Testis (tissue), 5 donors: Measurements from ENCODE around the gene CREB3L4. TPM values are rescaled to one million over a fixed set of nuclear protein-coding genes. Genes with fewer than 3 reads are reported as not detected.
A peak's percentile ranks its signal among the peaks of the same experiment; 100 is the strongest.

Experiments
- DNase-seq: peaks from one replicate; pipeline ENCODE4 v3.0.0-alpha.2; 2019
- H3K27ac ChIP-seq, 2 donors: fragments of 200-600 bp; sonication (generic); one replicate each; pipeline ENCODE4 v1.5.1; 2019
- H3K27me3 ChIP-seq: fragments of 200-600 bp; sonication (generic); one replicate; pipeline ENCODE4 v1.5.1; 2019
- H3K36me3 ChIP-seq: fragments of 200-600 bp; sonication (generic); one replicate; pipeline ENCODE4 v1.5.1; 2017; ENCODE audit warnings: low read depth; ENCODE audit errors: missing control alignments
- H3K4me1 ChIP-seq: fragments of 200-600 bp; sonication (generic); one replicate; pipeline ENCODE4 v1.5.1; 2019
- H3K4me3 ChIP-seq, 2 donors: fragments of 200-600 bp; sonication (generic); one replicate each; pipeline ENCODE4 v1.5.1; 2017 to 2019
- H3K9me3 ChIP-seq: fragments of 200-600 bp; sonication (generic); one replicate; pipeline ENCODE4 v1.5.1; 2017
- POLR2A ChIP-seq: fragments of 450-650 bp; IDR thresholded peaks from one replicate; pipeline ENCODE4 v1.6.1; 2017; ENCODE audit warnings: antibody characterized with exemption, mild to moderate bottlenecking, moderate library complexity
- WGBS, 2 donors: methylation state at CpG; one replicate each; pipeline ENCODE4 v1.1.5; 2018; 5-methylcytosine and 5-hydroxymethylcytosine counted together
- intact Hi-C: fragments of 100-400 bp; cut with DNase I; formaldehyde crosslinking; loops from one replicate; pipeline ENCODE4 v1.15.1; 2023; ENCODE audit warnings: low total_unique reads
- long read RNA-seq, 2 donors: transcript quantifications; one replicate each; lab custom pipeline, GENCODE V29; 2026
- polyA plus RNA-seq: library from polyadenylated mRNA; stranded (reverse); fragments of 350-450 nt; fragmentation: Illumina TruSeq; extraction: RNeasy Lipid Tissue Mini Kit (QIAGEN cat#74804); gene quantifications from one replicate; pipeline ENCODE4 v1.2.3, GENCODE V29; 2014; ENCODE audit warnings: low read depth, low replicate concordance; ENCODE audit not compliant: insufficient read depth
- total RNA-seq, 2 donors: library from RNA; depleted of rRNA; stranded (reverse); fragments of >200 nt; gene quantifications; one replicate each; pipeline ENCODE4 v1.2.3, GENCODE V29; 2016
- TF ChIP-seq, protein P1 (sequence below), 3 experiments: fragments of 450-650 bp in 2 of 3; fragments of 200-600 bp in 1 of 3; sonication (generic) in 1 of 3; IDR thresholded peaks; one replicate each; pipeline ENCODE4 v1.5.1; 2016 to 2019; ENCODE audit warnings: antibody characterized with exemption in 3 of 3, mild to moderate bottlenecking in 2 of 3, moderate library complexity in 1 of 3

The CREB3L4 gene, protein sequence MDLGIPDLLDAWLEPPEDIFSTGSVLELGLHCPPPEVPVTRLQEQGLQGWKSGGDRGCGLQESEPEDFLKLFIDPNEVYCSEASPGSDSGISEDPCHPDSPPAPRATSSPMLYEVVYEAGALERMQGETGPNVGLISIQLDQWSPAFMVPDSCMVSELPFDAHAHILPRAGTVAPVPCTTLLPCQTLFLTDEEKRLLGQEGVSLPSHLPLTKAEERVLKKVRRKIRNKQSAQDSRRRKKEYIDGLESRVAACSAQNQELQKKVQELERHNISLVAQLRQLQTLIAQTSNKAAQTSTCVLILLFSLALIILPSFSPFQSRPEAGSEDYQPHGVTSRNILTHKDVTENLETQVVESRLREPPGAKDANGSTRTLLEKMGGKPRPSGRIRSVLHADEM
- total RNA-seq (10 to 100 TPM; 22.2 to 24.6 TPM), polyA plus RNA-seq (15.6 TPM)
- long read RNA-seq, donor 1, partial matches to known transcripts: 878 of 1,116 reads
- long read RNA-seq, donor 1, other reads (novel, unspliced or antisense): 235 of 1,116 reads
- long read RNA-seq, donor 2, partial matches to known transcripts: 0 of 2 reads
- long read RNA-seq, donor 2, other reads (novel, unspliced or antisense): 0 of 2 reads

DNA sequence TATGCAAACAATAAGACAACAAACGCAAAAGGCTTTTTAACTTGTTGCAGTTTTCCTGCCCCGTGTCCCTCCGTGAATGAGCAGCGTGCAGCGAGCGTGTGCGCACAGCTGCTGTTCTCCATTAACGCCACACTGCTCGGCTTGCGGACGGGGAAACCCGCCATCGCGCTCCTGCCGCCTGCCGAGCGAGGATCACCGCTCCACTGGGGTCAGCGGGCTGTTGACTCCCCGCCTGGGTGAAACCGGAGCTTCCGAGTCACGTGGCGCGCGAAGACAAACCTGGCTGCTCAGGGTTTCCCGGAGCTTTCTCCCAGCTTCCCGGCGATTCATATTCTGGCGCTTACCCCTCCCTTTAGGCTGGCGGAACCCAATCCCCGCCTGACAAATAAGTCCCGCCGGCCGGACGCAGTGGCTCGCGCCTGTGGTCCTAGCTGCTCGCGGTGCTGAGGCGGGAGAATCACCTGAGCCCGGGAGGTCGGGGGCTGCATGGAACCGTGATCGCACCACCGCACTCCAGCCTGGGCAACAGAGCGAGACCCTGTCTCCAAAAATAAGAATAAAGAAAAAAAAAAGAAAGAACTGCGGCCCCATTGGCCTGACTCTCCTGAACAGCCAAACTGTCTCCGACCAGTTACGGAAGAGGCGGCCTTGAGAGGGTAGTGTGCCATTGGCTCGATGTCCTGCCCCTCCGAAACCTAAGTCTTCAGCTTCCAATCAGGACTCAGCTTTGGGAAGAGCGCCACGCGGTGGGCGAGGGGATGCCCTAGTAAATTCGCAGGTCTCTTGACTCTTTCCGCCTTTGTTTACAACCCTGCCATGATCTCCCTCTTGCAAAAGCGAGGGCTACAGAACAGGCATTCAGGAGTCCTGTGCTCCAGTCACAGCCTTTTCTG lies at the start of gene CREB3L4:
TSS of gene CREB3L4 (plus strand) at position 796 of the 893 bp plus-strand sequence. CDS start 624 bp downstream, outside the sequence.
- Histone ChIP-seq H3K36me3 (no peaks in the 10 kb centered on the region), H3K27ac (peak within 1 kb of the TSS; percentile 80 to 94), H3K4me3 (peak within 1 kb of the TSS; percentile 61 to 66), H3K4me1 (peaks cover 40% of the 10 kb centered on the region), H3K9me3 (no peaks in the 10 kb centered on the region), H3K27me3 (no peaks in the 10 kb centered on the region)
- intact Hi-C loops: no loop called here
- DNase-seq: peak; percentile 97
- 0 to 1% methylated on average over 7 to 57 of the region's 60 CpGs for WGBS, 2 donors
- TF ChIP-seq, protein P1, sequence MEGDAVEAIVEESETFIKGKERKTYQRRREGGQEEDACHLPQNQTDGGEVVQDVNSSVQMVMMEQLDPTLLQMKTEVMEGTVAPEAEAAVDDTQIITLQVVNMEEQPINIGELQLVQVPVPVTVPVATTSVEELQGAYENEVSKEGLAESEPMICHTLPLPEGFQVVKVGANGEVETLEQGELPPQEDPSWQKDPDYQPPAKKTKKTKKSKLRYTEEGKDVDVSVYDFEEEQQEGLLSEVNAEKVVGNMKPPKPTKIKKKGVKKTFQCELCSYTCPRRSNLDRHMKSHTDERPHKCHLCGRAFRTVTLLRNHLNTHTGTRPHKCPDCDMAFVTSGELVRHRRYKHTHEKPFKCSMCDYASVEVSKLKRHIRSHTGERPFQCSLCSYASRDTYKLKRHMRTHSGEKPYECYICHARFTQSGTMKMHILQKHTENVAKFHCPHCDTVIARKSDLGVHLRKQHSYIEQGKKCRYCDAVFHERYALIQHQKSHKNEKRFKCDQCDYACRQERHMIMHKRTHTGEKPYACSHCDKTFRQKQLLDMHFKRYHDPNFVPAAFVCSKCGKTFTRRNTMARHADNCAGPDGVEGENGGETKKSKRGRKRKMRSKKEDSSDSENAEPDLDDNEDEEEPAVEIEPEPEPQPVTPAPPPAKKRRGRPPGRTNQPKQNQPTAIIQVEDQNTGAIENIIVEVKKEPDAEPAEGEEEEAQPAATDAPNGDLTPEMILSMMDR (IDR thresholded peaks at IDR 0.05): peak in 1 of 3 experiments; percentile 29
- peak; percentile 5 for TF ChIP-seq POLR2A

DNA sequence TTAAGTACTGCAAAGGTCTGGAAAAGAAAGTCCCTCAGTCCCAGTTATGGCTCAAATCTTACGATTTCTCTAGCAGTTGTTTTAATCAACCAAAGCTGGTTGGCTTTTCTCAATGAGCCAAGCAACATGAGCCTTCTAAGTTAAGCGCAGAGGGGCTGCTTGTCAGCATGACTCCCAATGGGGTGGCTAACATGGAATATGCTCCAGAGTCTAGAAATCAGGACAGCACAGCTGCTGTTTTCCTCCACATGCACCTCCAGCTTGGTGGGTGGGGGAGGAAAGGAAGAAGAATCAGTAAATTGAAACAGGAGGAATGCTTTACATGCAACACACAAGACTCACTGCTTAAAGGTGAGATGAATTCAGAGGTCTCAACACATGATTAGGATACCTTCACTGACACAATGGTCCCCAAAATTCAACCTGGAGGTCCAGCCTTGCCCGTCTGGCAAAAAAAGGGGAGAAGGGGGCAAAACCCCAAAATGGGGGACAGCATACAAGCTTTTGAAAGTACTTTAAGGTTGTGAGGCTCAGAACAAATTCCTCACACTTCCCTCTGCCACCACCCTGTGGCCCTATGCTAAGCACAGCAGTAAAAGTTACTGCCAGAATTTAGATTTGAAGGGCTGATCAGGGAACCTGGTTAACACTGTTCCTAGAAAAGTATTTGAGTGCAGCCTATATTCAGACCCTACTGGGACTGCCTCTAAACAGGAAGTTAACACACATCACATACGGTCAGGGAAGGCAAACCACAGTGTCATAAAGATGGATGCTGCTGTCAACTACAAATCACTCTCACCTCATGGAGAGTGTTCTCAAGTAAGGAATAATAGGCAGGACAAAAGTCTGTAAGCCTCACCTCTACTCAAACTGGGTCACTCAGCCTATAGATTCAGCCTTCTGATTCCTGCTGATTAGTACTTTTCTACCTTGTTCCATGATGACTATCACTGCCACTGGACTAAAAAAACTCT lies 47.5 kb upstream of the CREB3L4 start:
- no peak for DNase-seq
- no peaks in the 10 kb centered on the region for H3K9me3 ChIP-seq
- no peak overlapping the region for H3K4me3 ChIP-seq
- H3K27me3 ChIP-seq: no peaks in the 10 kb centered on the region
- intact Hi-C loops: no loop called here
- no peaks in the 10 kb centered on the region for H3K36me3 ChIP-seq
- peaks cover 23% of the 10 kb centered on the region for H3K4me1 ChIP-seq
- 25 to 28% methylated on average over 4 of the region's 4 CpGs for WGBS, 2 donors
- no peak overlapping the region for H3K27ac ChIP-seq
- no peak for TF ChIP-seq POLR2A
- TF ChIP-seq, protein P1 (IDR thresholded peaks at IDR 0.05): no peak

DNA sequence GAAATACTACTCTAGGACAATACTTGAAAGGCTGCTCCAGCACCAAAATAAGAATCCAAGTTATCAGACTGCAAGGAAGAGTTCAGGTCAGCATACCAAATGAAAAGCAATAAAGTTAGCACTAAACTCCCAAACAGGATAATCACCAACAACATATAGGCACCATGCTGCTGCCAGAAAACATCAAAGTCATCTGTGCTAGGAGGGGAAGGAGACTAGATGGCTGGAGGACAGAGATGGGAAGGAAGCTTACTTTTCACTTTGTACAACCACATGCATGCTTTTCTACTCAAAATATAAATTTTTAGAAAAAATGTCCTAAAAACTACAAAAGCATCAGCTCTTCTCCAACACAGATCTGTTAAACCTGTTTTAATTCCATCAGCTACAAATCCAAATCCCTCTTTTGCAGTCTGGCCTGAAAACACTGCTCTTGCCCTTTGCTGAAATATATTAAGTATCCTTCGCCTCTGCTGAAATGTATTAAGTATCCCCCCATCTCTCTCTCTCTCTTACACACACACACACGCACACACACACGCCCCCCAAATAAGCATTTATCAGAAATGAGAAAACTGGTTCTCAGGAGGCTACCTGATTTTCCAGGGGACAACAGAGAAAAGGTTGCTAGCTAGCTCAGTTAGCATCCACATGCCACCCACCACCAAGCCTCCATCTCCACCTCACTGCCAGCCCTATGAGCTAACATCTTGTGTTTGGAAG lies 46.5 kb upstream of the CREB3L4 start:
- Histone ChIP-seq H3K9me3 (no peaks in the 10 kb centered on the region), H3K36me3 (no peaks in the 10 kb centered on the region), H3K27me3 (no peaks in the 10 kb centered on the region), H3K4me3 (peak overlapping the region; percentile 98 to 99), H3K27ac (peak overlapping the region; percentile 97 to 98), H3K4me1 (peaks cover 23% of the 10 kb centered on the region)
- intact Hi-C loops: no loop called here
- DNase-seq: no peak
- WGBS, 2 donors: 5 to 13% methylated on average over 3 of the region's 3 CpGs
- TF ChIP-seq POLR2A: no peak
- TF ChIP-seq, protein P1 (IDR thresholded peaks at IDR 0.05): no peak

DNA sequence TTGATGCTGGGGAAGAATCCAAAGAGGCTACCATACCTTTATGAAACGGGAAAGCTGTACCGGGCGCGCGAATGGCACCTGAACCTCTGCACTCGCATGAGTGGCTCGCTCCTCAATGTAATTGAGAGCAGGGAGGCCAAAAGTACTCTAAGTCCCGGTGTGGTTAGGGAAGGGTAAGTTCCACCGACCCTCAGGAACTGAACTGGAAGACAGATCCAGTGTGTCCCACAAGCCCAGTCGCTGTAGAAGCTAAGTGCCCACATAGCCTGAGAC lies 46.0 kb upstream of the CREB3L4 start:
- intact Hi-C loops: no loop called here
- H3K4me3 ChIP-seq: peak overlapping the region; percentile 98 to 99
- no peaks in the 10 kb centered on the region for H3K27me3 ChIP-seq
- WGBS, 2 donors: 2 to 3% methylated on average over 9 to 10 of the region's 10 CpGs
- H3K4me1 ChIP-seq: peaks cover 23% of the 10 kb centered on the region
- H3K27ac ChIP-seq: peak overlapping the region; percentile 97 to 98
- H3K9me3 ChIP-seq: no peaks in the 10 kb centered on the region
- H3K36me3 ChIP-seq: no peaks in the 10 kb centered on the region
- DNase-seq: peak; percentile 33
- no peak for TF ChIP-seq POLR2A
